ENCODE data around the gene MPPED2. TPM values are rescaled to one million over a fixed set of nuclear protein-coding genes. Genes with fewer than 3 reads are reported as not detected.

Gene MPPED2
- total RNA-seq, 1 donor from 2014 or later = 1.6 TPM

- H3K9ac ChIP-seq (ENCODE audit: low read length) = no peak overlapping the region
- Mint-ChIP-seq H3K9me3 (ENCODE audit: unreplicated experiment) (no peaks in the 10 kb centered on the region), H3K4me1 (ENCODE audit: low read depth, unreplicated experiment) (no peaks in the 10 kb centered on the region), H3K27me3 (ENCODE audit: low read depth, unreplicated experiment) (peaks cover 12% of the 10 kb centered on the region), H3K36me3 (ENCODE audit: low read depth, unreplicated experiment) (no peaks in the 10 kb centered on the region), H3K4me3 (ENCODE audit: unreplicated experiment) (no peak overlapping the region), H3K27ac (ENCODE audit: unreplicated experiment) (no peak overlapping the region)
- no peaks in the 10 kb centered on the region for H3K27me3 ChIP-seq (ENCODE audit: insufficient read depth, low read length)
- DNase-seq (ENCODE audit: low read depth) (no peak), FAIRE-seq (no peak)
- H3K27ac ChIP-seq (ENCODE audit: low read depth, low read length) = no peak overlapping the region
- H3K4me3 ChIP-seq (ENCODE audit: insufficient read depth, low read depth, low read length) = no peak overlapping the region
- H3K36me3 ChIP-seq (ENCODE audit: insufficient read depth, low read length) = no peaks in the 10 kb centered on the region
- no peak overlapping the region for H2AFZ ChIP-seq (ENCODE audit: low read depth, low read length)
- H3K79me2 ChIP-seq (ENCODE audit: insufficient read depth, low read length) = no peaks in the 10 kb centered on the region
- H4K20me1 ChIP-seq (ENCODE audit: insufficient read depth, low read length) = no peaks in the 10 kb centered on the region
- H3K4me2 ChIP-seq (ENCODE audit: low read length) = no peak overlapping the region
- H3K9me3 ChIP-seq (ENCODE audit: insufficient read depth, low read depth, low read length) = peaks cover 2% of the 10 kb centered on the region
- no peaks in the 10 kb centered on the region for H3K4me1 ChIP-seq (ENCODE audit: insufficient read depth, low read length)
- TF ChIP-seq CTCF (IDR thresholded peaks at IDR 0.05; ENCODE audit: insufficient read depth, low read depth, low read length) (no peak), EZH2 (IDR thresholded peaks at IDR 0.05; ENCODE audit: insufficient read depth, low read length) (no peak)
Observed at GRCh38 chr11:30412509-30412908, 173.6 kb downstream of the MPPED2 start.

- Mint-ChIP-seq H3K36me3 (ENCODE audit: low read depth, unreplicated experiment) (no peaks in the 10 kb centered on the region), H3K27ac (ENCODE audit: unreplicated experiment) (no peak overlapping the region), H3K9me3 (ENCODE audit: unreplicated experiment) (no peaks in the 10 kb centered on the region)
Observed at GRCh38 chr11:30411383-30411782, 174.8 kb downstream of the MPPED2 start.

More at GRCh38 chr11:30411383-30411782, 174.8 kb downstream of the MPPED2 start:
- Histone ChIP-seq H4K20me1 (ENCODE audit: insufficient read depth, low read length) (no peaks in the 10 kb centered on the region), H3K9ac (ENCODE audit: low read length) (no peak overlapping the region), H3K9me3 (ENCODE audit: insufficient read depth, low read depth, low read length) (peaks cover 2% of the 10 kb centered on the region), H3K4me3 (ENCODE audit: insufficient read depth, low read depth, low read length) (no peak overlapping the region), H3K36me3 (ENCODE audit: insufficient read depth, low read length) (no peaks in the 10 kb centered on the region), H3K79me2 (ENCODE audit: insufficient read depth, low read length) (no peaks in the 10 kb centered on the region), H3K27me3 (ENCODE audit: insufficient read depth, low read length) (no peaks in the 10 kb centered on the region), H3K4me1 (ENCODE audit: insufficient read depth, low read length) (no peaks in the 10 kb centered on the region), H2AFZ (ENCODE audit: low read depth, low read length) (no peak overlapping the region), H3K27ac (ENCODE audit: low read depth, low read length) (no peak overlapping the region), H3K4me2 (ENCODE audit: low read length) (no peak overlapping the region)
- TF ChIP-seq CTCF (IDR thresholded peaks at IDR 0.05; ENCODE audit: insufficient read depth, low read depth, low read length) = no peak
- TF ChIP-seq EZH2 (IDR thresholded peaks at IDR 0.05; ENCODE audit: insufficient read depth, low read length) = no peak
- DNase-seq (ENCODE audit: low read depth) (no peak), FAIRE-seq (no peak)
- no peaks in the 10 kb centered on the region for H3K4me1 Mint-ChIP-seq (ENCODE audit: low read depth, unreplicated experiment)
- H3K27me3 Mint-ChIP-seq (ENCODE audit: low read depth, unreplicated experiment) = peaks cover 15% of the 10 kb centered on the region
- no peak overlapping the region for H3K4me3 Mint-ChIP-seq (ENCODE audit: unreplicated experiment)
